NCI-H2171 (cell line): Measurements from ENCODE around the gene APOBEC3C.
"Not testable (repeated sequence)": the region's sequence is repeated elsewhere in the genome, so short reads cannot be mapped to it uniquely, and the experiment has no call there.

Experiments
- DNase-seq: peaks from one replicate; lab custom pipeline; 2025; lab: John Stamatoyannopoulos, UW

The APOBEC3C gene

DNA sequence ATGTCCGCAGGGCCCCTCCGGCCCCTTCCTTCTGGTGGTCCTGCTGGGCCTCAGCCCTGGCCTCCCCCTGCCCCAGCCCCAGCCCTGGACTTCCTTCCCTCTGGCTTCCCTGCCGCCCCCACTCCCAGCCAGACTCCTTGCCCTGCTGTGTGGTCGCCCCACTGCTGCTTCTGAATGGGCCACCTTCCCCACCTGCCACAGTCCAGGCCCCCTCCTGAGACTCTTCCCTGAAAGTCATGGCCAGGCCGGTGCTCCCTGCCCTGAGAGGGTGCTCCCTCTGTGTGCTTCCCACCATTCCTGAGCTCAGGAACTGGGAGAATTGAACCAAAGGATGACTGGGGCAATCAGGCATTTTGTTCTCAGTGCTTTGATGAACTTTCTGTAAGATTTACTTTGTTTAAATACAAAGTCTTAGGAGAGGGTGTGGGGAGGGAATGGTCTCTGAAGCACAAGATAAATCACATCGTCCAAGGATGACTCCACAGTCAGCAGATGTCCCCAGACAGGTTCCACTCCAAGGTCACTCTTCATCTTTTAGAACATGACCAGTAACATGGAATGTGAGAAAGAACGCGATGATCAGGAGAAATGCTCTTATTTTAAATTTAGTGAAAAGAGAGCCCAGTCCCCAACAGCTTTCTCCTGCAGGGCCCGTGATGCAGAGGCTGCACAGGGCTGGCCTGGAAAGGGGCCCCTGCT, 7.6 kb downstream of the APOBEC3C start:
- DNase-seq = no peak

DNA sequence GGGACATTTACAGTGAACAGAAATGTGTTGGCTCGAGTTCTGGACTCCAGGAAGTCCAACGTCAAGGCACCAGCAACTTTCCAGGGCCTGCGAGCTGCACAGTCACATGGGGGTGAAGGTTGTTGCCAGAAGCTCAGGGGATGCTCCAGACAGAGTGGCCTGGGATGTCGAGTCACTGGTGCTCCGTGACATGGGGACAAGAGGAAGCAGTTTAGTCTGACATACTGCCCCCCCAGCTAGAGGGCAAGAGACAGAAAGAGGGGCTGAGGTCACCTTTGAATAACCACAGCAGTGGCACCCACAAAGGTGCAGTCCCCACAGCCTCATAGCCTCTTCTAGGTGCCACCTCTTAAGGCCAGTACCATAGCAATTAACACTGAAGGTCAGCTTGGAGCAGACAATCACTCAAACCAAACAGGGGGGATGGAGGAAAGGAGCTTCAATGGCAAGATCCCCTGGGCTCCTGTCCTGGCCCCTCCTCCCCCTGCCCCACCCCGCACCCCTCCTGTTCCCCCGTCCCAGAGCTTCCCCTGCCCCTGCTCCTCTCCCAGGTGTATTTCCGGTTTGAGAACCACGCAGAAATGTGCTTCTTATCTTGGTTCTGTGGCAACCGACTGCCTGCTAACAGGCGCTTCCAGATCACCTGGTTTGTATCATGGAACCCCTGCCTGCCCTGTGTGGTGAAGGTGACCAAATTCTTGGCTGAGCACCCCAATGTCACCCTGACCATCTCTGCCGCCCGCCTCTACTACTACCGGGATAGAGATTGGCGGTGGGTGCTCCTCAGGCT, 10.7 kb downstream of the APOBEC3C start:
- no peak for DNase-seq

DNA sequence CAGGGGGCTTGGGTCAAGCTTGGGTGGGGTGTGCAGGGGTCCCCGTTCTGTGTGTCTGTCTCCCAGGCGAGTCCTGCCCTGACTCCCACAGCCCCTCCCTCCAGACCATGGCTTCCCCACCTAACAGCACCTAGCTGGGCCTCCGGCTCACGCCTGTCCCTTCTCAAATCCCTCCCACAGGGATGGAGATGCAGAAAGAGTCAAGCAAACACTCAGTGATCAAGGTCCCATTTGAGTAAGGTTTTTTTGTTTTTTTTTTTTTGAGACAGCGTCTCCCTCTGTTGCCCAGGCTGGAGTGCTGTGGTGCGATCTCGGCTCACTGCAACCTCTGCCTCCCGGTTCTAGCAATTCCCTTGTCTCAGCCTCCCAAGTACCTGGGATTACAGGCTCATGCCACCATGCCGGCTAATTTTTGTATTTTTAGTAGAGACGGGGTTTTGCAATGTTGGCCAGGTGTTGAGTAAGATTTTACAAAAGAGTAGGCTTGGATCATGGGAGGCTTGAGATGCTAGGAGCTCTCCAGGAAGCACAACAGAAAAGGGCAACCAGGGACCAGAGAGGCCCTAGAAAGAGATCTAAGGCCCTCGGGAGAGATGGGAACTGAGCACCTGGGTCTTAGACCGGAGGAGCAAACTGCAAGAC, 12.6 kb downstream of the APOBEC3C start:
- DNase-seq = no peak

DNA sequence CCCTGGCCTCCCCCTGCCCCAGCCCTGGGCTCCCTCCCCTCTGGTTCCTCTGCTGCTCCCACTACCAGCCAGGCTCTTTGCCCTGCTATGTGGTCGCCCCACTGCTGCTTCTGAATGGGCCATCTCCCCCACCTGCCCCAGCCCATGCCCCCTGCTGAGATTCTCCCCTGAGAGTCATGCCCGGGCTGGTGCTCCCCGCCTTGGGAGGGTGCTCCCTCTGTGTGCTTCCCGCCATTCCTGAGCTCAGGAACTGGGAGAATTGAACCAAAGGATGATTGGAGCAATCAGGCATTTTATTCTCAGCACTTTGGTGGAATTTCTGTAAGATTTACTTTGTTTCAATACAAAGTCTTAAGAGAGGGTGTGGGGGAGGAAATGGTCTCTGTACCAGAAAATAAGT, 13.7 kb downstream of the APOBEC3C start:
- DNase-seq = no peak

DNA sequence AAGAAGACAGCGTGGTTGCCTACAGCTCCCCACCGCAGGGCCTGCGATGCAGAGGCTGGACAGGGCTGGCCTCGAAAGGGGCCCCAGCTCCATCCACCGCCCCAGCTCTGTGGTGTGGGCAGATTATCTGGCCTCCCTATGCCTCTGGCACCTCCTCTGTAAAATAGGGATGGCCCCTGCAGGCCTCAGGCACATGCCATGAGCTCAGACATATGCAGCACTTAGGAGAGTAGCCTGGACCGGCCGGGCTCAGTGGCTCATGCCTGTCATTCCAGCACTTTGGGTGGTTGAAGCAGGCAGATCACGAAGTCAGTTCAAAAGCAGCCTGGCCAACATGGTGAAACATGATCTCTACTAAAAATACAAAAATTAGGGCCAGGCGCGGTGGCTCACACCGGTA, 14.2 kb downstream of the APOBEC3C start:
- DNase-seq = no peak

DNA sequence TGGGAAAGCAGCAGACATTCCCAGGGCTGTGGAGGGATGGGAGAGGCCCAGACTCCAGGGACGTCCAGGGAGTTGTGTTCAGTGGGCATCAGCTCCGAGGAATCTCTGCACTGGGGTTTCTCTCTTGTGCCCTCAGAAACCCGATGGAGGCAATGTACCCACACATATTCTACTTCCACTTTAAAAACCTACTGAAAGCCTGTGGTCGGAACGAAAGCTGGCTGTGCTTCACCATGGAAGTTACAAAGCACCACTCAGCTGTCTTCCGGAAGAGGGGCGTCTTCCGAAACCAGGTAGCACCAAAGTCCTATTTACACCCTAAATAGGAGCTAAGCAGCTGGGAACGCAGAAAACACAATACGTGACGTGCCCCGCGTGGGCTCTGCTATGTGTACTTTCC, 15.2 kb downstream of the APOBEC3C start:
- no peak for DNase-seq

DNA sequence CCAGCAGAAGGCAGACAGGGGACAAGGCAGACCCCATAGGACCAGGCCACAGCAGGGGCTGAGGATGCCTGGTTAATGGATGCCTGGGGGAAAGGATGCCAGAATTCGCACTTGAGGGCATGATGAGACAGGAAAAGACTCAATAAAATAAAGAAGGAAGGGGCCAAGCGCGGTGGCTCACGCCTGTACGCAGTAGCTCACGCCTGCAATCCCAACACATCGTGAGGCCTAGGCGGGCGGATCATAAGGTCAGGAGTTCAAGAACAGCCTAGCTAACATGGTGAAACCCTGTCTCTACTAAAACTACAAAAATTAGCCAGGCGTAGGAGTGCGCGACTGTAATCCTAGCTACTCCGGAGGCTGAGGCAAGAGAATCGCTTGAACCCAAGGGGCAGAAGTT, 16.6 kb downstream of the APOBEC3C start:
- no peak for DNase-seq

DNA sequence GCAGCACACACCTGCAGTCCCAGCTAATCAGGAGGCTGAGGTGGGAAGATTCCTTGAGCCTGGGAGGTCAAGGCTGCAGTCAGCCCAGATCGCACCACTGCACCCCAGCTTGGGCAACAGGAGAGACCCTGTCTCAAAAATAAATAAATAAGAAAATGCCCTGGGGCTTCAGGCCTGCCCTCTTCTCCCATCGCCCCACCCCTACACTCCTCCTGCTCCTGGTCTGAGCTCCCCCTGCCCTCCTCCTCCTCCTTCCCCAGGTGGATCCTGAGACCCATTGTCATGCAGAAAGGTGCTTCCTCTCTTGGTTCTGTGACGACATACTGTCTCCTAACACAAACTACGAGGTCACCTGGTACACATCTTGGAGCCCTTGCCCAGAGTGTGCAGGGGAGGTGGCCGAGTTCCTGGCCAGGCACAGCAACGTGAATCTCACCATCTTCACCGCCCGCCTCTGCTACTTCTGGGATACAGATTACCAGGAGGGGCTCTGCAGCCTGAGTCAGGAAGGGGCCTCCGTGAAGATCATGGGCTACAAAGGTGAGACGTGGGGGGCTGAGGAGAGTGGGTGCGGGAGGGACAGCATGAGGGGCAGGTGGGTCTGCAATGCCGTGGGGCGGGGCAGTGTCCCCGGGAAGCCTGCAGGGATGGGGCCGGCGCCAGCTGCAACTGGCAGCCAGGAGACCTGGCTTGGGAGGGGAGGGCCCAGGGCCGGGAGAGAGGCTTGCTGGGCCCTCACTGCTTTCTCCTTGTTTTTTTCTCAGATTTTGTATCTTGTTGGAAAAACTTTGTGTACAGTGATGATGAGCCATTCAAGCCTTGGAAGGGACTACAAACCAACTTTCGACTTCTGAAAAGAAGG, 17.6 kb downstream of the APOBEC3C start:
- not testable (repeated sequence) for DNase-seq

DNA sequence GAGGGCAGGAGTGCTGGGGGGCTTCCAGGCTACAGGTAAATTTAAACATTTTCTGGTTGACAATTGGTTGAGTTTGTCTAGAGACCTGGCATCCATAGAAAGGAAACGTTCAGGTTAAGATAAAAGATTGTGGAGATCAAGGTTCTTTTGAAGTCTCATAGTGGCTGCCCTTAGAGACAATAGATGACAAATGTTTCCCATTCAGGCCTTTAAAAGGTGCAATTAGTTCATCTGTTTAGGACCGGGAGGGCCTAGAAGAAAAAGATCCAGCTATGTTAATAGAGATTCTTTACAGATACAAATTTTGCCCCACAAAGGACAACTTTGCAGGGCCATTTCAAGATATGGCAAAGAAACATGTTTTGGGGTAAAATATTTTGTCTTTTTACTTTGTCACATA, 23.0 kb downstream of the APOBEC3C start:
- not testable (repeated sequence) for DNase-seq

DNA sequence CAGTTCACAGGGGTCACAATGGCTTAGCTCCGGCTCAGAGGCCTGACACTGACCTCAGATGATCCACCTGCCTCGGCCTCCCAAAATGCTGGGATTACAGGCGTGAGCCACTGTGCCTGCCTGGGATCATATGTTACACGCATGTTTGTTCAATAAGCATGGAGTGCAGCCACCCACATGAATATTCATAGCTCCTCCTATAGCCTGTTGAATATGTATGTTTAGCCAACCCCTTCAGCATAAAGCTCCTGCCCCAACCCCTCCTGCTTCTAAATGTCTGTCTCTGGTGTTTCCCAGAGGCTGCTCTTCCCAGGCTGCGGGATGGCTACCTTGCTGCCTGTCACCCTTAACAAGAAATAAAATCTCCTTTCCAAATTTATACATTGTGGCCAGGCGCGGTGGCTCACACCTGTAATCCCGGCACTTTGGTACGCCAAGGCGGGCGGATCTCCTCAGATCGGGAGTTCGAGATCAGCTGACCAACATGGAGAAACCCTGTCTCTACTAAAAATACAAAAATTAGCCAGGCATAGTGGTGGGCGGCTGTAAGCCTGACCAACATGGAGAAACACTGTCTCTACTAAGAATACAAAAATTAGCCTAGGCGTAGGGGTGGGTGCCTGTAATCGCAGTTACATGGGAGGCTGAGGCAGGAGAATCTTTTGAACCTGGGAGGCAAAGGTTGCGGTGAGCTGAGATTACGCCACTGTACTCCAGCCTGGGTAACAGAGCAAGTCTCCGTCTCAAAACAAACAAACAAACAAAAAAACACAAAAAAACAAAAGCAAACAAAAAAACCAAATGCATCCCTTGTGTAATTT, 25.5 kb downstream of the APOBEC3C start:
- DNase-seq = no peak

DNA sequence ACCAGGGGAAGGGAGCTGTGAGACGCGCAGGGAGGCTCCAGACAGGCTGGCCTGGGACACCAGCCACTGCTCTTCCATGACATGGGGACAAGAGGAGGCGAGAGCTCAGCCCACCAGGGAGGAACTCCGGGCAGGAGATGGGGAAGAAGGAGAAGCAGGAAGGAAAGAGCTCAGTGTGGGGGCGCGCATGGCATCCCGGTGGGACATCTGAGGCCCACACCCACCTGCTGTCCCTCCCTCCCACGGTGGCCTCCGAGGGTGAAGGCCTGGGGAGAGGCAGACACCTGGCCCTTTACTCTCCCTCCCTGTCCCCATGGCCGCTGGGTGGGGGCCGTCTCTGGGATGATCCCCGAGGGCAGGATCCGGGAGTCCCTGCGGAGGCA, 26.1 kb downstream of the APOBEC3C start:
- DNase-seq = not testable (repeated sequence)

DNA sequence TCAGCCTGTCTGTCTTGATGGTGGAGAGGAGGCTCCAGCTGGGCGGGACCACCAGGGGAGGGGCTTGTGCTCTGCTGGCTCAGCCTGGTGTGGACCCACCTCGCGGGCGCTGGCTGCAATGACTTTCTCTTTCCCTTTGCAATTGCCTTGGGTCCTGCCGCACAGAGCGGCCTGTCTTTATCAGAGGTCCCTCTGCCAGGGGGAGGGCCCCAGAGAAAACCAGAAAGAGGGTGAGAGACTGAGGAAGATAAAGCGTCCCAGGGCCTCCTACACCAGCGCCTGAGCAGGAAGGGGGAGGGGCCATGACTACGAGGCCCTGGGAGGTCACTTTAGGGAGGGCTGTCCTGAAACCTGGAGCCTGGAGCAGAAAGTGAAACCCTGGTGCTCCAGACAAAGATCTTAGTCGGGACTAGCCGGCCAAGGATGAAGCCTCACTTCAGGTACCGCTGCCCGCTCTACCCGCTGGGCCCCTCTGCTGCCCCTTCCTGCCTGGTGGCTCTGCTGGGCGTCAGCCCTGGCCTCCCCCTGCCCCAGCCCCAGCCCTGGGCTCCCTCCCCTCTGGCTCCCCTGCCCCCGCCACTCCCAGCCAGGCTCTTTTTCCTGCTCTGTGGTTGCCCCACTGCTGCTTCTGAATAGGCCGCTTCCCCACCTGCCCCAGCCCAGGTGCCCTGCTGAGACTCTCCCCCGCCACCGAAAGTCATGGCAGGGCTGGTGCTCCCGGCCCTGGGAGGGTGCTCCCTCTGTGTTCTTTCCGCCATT, 26.7 kb downstream of the APOBEC3C start, which contains the start of gene APOBEC3F:
TSS of gene APOBEC3F (plus strand) at position 327 of the 759 bp plus-strand sequence. CDS start at position 424, 97 bp downstream.
- DNase-seq = not testable (repeated sequence)

DNA sequence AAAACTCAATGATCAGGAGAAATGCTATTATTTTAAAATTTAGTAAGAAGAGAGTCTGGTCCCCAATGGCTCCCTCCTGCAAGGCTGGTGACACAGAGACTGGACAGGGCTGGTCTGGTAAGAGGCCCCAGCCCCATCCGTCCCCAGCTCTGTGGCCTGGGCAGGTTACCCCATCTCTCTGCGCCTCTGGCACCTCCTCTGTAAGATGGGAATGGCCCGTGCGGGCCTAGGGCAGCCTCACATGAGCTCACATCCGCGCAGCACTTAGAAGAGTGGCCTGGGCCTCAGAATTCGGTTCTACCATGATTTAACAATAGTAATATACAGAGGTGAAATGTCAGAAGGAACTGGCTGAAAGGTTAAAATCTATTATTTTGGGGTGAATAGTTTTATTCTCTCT, 27.9 kb downstream of the APOBEC3C start:
- no peak for DNase-seq

DNA sequence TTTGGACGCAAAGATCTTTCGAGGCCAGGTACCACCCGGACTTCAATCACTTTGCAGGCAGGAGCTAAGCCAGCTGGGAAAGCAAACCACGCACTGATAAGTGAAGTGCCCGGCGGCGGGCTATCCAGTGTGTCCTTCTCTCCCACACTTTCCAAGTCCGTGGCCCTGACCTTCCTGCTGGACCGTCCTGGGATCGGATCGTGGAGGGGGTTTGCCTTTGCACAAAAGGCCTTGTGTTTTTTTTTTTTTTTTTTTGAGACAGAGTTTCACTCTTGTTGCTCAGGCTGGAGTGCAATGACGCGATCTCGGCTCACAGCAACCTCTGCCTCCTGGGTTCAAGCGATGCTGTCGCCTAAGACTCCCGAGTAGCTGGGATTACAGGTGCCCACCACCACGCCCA, 29.0 kb downstream of the APOBEC3C start:
- DNase-seq = not testable (repeated sequence)

DNA sequence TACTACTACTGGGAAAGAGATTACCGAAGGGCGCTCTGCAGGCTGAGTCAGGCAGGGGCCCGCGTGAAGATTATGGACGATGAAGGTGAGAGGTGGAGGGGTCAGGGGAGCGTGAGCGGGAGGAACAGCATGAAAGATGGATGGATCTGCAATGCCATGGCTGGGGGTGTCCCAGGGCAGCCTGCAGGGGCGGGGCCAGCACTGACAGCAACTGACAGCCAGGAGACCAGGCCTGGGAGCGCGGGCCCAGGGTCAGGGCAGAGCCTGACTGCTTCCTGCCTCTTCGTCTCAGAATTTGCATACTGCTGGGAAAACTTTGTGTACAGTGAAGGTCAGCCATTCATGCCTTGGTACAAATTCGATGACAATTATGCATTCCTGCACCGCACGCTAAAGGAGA, 31.1 kb downstream of the APOBEC3C start:
- DNase-seq = not testable (repeated sequence)

DNA sequence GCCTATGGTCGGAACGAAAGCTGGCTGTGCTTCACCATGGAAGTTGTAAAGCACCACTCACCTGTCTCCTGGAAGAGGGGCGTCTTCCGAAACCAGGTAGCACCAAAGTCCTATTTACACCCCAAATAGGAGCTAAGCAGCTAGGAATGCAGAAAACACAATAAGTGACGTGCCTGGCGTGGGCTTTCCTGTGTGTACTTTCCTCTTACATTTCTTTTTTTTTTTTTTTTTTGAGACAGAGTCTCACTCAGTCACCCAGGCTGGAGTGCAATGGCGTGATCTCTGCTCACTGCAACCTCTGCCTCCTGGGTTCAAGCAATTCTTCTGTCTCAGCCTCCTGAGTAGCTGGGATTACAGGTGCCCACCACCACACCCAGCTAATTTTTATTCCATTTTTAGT, 35.4 kb downstream of the APOBEC3C start:
- DNase-seq = not testable (repeated sequence)

DNA sequence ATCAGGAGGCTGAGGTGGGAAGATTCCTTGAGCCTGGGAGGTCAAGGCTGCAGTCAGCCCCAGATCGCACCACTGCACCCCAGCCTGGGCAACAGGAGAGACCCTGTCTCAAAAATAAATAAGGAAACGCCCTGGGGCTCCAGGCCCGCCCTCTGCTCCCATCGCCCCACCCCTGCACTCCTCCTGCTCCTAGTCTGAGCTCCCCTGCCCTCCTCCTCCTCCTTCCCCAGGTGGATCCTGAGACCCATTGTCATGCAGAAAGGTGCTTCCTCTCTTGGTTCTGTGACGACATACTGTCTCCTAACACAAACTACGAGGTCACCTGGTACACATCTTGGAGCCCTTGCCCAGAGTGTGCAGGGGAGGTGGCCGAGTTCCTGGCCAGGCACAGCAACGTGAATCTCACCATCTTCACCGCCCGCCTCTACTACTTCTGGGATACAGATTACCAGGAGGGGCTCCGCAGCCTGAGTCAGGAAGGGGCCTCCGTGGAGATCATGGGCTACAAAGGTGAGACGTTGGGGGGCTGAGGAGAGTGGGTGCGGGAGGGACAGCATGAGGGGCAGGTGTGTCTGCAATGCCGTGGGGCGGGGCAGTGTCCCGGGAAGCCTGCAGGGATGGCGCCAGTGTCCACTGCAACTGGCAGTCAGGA, 37.9 kb downstream of the APOBEC3C start:
- not testable (repeated sequence) for DNase-seq

DNA sequence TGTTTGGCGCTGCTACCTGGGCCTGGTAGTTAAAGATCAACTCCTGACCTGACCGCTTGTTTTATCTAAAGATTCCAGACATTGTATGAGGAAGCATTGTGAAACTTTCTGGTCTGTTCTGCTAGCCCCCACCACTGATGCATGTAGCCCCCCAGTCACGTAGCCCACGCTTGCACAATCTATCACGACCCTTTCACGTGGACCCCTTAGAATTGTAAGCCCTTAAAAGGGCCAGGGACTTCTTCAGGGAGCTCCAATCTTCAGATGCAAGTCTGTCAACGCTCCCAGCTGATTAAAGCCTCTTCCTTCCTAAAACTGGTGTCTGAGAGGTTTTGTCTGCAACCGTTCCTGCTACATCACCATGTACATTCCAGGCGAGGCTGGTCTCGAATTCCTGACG, 41.6 kb downstream of the APOBEC3C start:
- DNase-seq = no peak

DNA sequence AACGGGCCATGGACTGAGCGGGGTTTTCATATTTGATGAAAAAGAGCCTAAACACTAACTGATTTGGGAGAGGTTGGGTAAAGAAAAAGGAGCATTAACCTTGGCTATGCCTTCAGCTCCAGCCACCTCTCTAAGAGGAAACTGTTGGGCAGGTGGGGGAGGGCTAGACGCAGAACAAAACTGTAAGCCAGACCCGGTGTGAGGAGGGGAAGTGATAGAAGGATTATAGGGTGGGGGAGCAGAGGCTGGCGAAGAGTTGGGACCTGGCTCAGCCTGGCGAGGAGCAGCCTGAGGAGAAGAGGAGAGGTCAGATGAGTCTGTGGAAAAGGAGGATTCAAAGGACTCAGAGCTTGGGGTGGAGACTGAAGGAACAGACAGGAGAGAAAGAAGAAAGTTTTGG, 47.2 kb downstream of the APOBEC3C start:
- not testable (repeated sequence) for DNase-seq

DNA sequence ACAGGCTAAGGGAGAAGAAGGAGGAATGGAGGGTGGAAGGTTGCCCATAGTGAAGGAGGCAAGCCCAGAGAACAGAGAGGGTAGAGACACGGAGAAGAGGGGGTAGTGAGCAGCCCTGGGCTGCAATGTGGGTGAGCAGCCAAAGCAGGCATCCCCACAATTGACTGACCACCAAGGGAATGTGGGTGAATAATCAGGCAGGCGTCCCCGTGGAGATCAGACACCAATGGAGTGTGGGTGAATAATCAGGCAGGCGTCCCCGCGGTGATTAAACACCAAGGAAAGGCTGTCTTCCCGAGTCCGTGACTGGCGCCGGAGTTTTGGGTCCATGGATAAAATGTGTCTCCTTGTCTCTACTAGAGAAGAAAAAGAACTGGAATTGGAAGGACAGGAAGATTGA, 47.9 kb downstream of the APOBEC3C start:
- DNase-seq = not testable (repeated sequence)
